Measurements from ENCODE around the gene KRT84.
"Not testable (repeated sequence)": the region's sequence is repeated elsewhere in the genome, so short reads cannot be mapped to it uniquely, and the experiment has no call there.

KRT84 gene

GRCh38 chr12:52350021-52350620 is 35.3 kb downstream of the KRT84 start:
- Histone ChIP-seq H3K27me3 (replicated peaks; ENCODE audit: control insufficient read depth, insufficient read depth, low read length) (peaks cover 1% of the 10 kb centered on the region), H3K4me3 (replicated peaks; ENCODE audit: low read depth, low read length) (no peak overlapping the region), H3K36me3 (ENCODE audit: control insufficient read depth, insufficient read depth, low read length) (no peaks in the 10 kb centered on the region)
- TF ChIP-seq CTCF (IDR thresholded peaks at IDR 0.05; ENCODE audit: insufficient read depth, low read length, poor library complexity, severe bottlenecking) = no peak
- DNase-seq (ENCODE audit: extremely low read depth, insufficient read length) = no peak

GRCh38 chr12:52349196-52349595 is 36.3 kb downstream of the KRT84 start:
- no peak overlapping the region for H3K4me3 ChIP-seq (replicated peaks; ENCODE audit: low read depth, low read length)
- peaks cover 1% of the 10 kb centered on the region for H3K27me3 ChIP-seq (replicated peaks; ENCODE audit: control insufficient read depth, insufficient read depth, low read length)
- no peak for TF ChIP-seq CTCF (IDR thresholded peaks at IDR 0.05; ENCODE audit: insufficient read depth, low read length, poor library complexity, severe bottlenecking)
- no peak for DNase-seq (ENCODE audit: extremely low read depth, insufficient read length)
- no peaks in the 10 kb centered on the region for H3K36me3 ChIP-seq (ENCODE audit: control insufficient read depth, insufficient read depth, low read length)

GRCh38 chr12:52347551-52348510 is 37.6 kb downstream of the KRT84 start:
- DNase-seq (ENCODE audit: extremely low read depth, insufficient read length) = no peak
- H3K36me3 ChIP-seq (ENCODE audit: control insufficient read depth, insufficient read depth, low read length) = no peaks in the 10 kb centered on the region
- H3K27me3 ChIP-seq (replicated peaks; ENCODE audit: control insufficient read depth, insufficient read depth, low read length) = peaks cover 1% of the 10 kb centered on the region
- no peak for TF ChIP-seq CTCF (IDR thresholded peaks at IDR 0.05; ENCODE audit: insufficient read depth, low read length, poor library complexity, severe bottlenecking)
- no peak overlapping the region for H3K4me3 ChIP-seq (replicated peaks; ENCODE audit: low read depth, low read length)

GRCh38 chr12:52347016-52347415 is 38.4 kb downstream of the KRT84 start:
- Histone ChIP-seq H3K27me3 (replicated peaks; ENCODE audit: control insufficient read depth, insufficient read depth, low read length) (peaks cover 1% of the 10 kb centered on the region), H3K4me3 (replicated peaks; ENCODE audit: low read depth, low read length) (no peak overlapping the region), H3K36me3 (ENCODE audit: control insufficient read depth, insufficient read depth, low read length) (no peaks in the 10 kb centered on the region)
- no peak for DNase-seq (ENCODE audit: extremely low read depth, insufficient read length)
- TF ChIP-seq CTCF (IDR thresholded peaks at IDR 0.05; ENCODE audit: insufficient read depth, low read length, poor library complexity, severe bottlenecking) = no peak

- no peak overlapping the region for H3K4me3 ChIP-seq (replicated peaks; ENCODE audit: low read depth, low read length)
- no peak for TF ChIP-seq CTCF (IDR thresholded peaks at IDR 0.05; ENCODE audit: insufficient read depth, low read length, poor library complexity, severe bottlenecking)
- H3K27me3 ChIP-seq (replicated peaks; ENCODE audit: control insufficient read depth, insufficient read depth, low read length) = peaks cover 1% of the 10 kb centered on the region
- no peaks in the 10 kb centered on the region for H3K36me3 ChIP-seq (ENCODE audit: control insufficient read depth, insufficient read depth, low read length)
- no peak for DNase-seq (ENCODE audit: extremely low read depth, insufficient read length)
Observed at GRCh38 chr12:52346593-52346992, 38.9 kb downstream of the KRT84 start.

GRCh38 chr12:52345041-52345440 is 40.4 kb downstream of the KRT84 start:
- not testable (repeated sequence) for H3K27me3 ChIP-seq (replicated peaks; ENCODE audit: control insufficient read depth, insufficient read depth, low read length); H3K4me3 ChIP-seq (replicated peaks; ENCODE audit: low read depth, low read length); DNase-seq (ENCODE audit: extremely low read depth, insufficient read length); H3K36me3 ChIP-seq (ENCODE audit: control insufficient read depth, insufficient read depth, low read length)

Measured in GM06990 (cell line).